C4-2B (cell line): ENCODE measurements around the gene PRAF2.

ENCODE experiments used
- H3K27ac ChIP-seq: fragments of 450-650 bp; 2 replicates; pipeline ENCODE4 v1.5.1; 2017
- ZFX ChIP-seq: fragments of 450-650 bp; IDR thresholded peaks from 2 replicates; pipeline ENCODE4 v1.6.1; 2017
- TF ChIP-seq, protein P1 (sequence below): fragments of 450-650 bp; conservative IDR thresholded peaks from 2 replicates; pipeline ENCODE4 v1.5.1; 2017; ENCODE audit warnings: mild to moderate bottlenecking

PRAF2 gene

DNA sequence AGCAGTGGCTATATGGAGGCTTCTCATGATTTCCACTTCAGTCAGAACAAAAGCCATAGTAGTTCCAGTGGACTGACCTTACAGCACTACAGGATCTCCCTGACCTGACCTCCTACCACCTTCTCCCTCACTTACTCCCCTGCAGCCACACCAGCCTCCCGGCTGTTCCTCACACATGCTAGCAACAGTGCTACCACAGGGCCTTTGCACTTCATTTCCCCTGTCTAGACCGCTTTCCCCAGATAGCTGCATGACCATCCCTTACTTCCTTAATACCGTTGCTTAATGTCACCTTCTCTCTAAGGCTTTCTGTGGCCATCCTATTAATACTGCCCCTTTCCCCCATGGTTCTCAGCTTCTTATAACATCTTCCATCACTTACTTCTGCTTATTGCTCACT lies 36.6 kb upstream of the PRAF2 start:
- TF ChIP-seq, protein P1, sequence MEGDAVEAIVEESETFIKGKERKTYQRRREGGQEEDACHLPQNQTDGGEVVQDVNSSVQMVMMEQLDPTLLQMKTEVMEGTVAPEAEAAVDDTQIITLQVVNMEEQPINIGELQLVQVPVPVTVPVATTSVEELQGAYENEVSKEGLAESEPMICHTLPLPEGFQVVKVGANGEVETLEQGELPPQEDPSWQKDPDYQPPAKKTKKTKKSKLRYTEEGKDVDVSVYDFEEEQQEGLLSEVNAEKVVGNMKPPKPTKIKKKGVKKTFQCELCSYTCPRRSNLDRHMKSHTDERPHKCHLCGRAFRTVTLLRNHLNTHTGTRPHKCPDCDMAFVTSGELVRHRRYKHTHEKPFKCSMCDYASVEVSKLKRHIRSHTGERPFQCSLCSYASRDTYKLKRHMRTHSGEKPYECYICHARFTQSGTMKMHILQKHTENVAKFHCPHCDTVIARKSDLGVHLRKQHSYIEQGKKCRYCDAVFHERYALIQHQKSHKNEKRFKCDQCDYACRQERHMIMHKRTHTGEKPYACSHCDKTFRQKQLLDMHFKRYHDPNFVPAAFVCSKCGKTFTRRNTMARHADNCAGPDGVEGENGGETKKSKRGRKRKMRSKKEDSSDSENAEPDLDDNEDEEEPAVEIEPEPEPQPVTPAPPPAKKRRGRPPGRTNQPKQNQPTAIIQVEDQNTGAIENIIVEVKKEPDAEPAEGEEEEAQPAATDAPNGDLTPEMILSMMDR, result no peak
- no peak for TF ChIP-seq ZFX
- no peak overlapping the region for H3K27ac ChIP-seq

DNA sequence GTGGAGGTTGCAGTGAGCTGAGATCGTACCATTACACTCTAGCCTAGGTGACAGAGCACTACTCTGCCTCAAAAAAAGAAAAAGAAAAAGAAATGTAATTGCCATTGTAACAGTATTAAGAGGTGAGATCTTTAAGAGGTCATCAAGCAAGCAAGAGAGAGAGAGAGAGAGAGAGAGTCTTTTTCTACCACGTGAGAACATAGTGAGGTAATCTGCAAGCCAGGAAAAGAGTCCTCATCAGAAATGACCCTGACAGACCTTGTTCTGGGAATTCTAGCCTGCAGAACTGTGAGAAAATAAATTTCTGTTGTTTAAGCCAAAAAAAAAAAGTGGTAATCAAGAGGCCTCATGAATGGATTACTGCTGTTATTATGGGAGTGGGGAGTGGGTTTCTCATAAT lies 34.8 kb upstream of the PRAF2 start:
- TF ChIP-seq, protein P1, result no peak
- no peak for TF ChIP-seq ZFX
- no peak overlapping the region for H3K27ac ChIP-seq

DNA sequence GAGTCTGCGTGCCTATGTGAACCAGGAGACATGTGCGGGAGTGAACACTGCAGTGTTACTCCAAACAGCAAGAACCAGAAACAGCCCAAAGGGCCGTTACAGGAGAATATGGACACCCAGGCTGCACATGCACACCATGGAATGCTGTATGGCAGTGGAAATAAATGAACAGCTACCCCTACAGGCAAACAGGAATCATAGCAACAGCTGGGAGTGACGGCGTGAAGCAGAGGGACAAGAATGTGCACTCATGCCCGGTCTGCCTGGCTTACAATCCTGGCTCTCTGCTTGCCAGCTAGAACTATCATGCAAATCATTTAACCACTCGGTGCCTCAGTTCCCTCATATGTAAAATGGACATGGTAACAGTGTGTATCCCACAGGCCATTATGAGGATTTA lies 33.1 kb upstream of the PRAF2 start:
- TF ChIP-seq ZFX, result no peak
- TF ChIP-seq, protein P1, result no peak; the same call in 1 of the 2 replicates
- no peak overlapping the region for H3K27ac ChIP-seq

DNA sequence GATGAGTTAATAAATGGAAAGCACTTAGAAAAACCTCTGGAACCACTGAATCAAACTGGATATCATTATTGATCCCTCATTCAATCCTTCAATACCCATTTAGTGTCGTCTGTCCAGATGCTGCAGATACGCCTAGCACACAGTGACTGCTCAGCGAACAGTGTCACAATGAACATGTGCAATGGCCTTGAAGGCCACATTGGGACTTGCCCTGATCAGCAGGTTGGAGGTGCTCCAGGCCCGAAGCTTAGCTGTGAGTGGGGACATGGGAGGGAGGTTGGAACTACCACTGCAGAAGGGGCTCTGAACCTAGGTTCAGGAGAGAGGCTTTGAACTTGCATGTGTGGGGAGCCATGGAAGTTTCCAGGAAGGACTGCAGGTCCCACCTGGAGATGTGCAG lies 32.5 kb upstream of the PRAF2 start:
- TF ChIP-seq, protein P1, result no peak
- TF ChIP-seq ZFX, result no peak
- H3K27ac ChIP-seq, result no peak overlapping the region

DNA sequence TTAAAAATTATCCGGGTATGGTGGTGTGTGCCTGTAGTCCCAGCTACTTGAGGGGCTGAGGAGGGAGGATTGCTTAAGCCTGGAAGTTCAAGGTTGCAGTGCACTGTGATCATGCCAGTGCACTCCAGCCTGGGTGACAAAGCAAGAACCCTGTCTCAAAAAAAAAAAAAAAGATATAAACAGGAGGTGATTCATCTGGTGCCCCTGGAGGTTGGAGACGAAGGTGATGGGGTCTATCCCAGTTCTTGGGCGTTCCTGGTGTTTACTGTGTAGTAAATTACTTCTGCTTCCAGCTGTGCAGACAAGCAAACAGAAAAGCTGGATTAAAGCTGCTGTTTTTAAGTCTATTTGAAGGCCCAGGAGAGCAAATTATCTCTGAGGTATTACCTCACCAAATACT lies 29.8 kb upstream of the PRAF2 start:
- no peak overlapping the region for H3K27ac ChIP-seq
- TF ChIP-seq, protein P1, result no peak
- TF ChIP-seq ZFX, result no peak

DNA sequence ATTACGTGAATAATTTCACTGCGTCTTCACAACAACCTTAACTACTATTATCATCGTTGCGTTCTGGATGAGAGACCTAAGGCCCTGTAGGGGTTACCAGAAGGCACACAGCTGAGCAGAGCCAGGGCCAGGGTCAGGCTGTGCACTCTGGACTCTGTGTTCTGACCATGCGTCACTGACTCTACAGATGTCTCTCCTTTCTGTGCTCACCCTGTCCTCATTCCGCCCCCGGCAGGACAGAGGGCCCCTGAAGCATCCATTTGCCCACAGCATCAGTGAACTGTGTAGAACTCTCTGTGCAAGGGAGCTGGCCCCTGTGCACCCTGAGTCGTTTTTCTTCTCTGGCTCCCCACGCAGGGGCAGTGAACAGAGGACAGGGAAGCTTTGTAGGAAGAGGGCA lies 28.4 kb upstream of the PRAF2 start:
- TF ChIP-seq, protein P1, result no peak
- no peak for TF ChIP-seq ZFX
- H3K27ac ChIP-seq, result peak overlapping the region; percentile 84

DNA sequence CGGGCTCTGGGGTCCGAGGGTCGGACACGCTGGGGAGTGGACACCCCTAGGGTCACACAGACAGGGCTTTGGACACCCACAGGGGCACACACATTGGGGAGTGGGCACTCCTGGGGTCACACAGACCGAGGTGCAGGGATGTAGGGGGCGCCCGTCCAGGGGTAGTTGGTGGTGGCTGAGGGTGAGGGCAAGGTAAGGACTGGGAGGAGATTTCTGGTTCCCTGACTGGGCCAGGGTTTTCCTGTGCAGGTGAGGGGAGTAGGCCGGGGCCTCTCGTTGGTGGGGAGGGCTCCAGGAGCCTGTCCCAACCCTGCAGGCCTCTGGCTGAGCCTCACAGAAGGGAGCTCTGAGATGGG lies 27.8 kb upstream of the PRAF2 start:
- H3K27ac ChIP-seq, result peak overlapping the region; percentile 84

More for the DNA sequence above, 27.8 kb upstream of the PRAF2 start:
- TF ChIP-seq ZFX, result no peak
- TF ChIP-seq, protein P1, result no peak
